HG02973 (cell line): ENCODE measurements around the gene HDAC9.

Source experiments
- ATAC-seq: cut with Tn5 transposase; IDR thresholded peaks from one replicate; pipeline ENCODE4 v1.9.1; 2021; ENCODE audit warnings: moderate library complexity; ENCODE audit not compliant: unreplicated experiment

Gene HDAC9

GRCh38 chr7:18873734-18874336 lies 378.3 kb downstream of the HDAC9 start:
- ATAC-seq, result no peak

GRCh38 chr7:18874880-18875279 lies 379.3 kb downstream of the HDAC9 start:
- ATAC-seq, result no peak

GRCh38 chr7:18877874-18878273 lies 382.3 kb downstream of the HDAC9 start:
- no peak for ATAC-seq

- no peak for ATAC-seq
These were observed 391.3 kb downstream of the HDAC9 start for GRCh38 chr7:18886832-18887231.

GRCh38 chr7:18889436-18889835 lies 393.9 kb downstream of the HDAC9 start:
- ATAC-seq, result no peak

GRCh38 chr7:18890134-18890533 lies 394.6 kb downstream of the HDAC9 start:
- no peak for ATAC-seq

GRCh38 chr7:18890885-18891621 lies 395.5 kb downstream of the HDAC9 start:
- ATAC-seq, result no peak

DNA sequence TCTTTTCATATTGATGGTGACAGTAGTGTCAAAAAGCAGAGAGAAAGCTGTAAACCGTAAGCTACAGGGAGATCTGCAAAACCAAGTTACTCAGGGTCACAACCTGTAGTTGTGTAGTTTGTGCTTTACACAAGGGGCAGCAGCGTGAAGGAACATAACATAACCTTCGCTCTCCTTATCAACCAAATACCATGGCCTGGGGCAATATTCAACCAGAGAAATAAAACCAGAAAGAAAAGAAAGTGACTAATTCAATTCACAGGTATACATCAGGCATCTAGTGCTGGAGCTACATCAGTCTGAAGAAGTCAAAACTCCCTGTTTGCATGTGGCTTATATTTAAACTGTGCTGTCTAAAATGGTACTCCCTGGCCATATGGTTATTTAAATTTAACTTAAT lies 397.6 kb downstream of the HDAC9 start:
- no peak for ATAC-seq

DNA sequence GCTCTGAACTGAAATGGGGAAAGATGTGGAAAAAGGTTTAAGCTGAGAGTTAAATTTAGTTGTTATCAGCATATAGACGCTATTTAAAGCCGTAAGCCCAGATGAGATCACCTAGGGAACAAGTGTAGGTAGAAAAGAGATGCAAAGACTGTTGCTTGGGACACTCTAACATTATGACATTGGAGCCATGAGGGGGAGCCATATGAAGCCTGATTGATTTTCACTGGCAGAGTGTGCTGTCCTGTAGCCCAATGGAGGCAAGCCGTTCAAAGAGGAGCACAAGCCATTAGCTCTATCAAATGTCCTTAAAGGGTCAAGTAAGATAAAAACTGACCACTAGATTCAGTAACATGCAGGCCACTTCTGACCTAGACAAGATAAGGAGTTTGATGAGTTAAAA lies 398.6 kb downstream of the HDAC9 start:
- ATAC-seq, result no peak

DNA sequence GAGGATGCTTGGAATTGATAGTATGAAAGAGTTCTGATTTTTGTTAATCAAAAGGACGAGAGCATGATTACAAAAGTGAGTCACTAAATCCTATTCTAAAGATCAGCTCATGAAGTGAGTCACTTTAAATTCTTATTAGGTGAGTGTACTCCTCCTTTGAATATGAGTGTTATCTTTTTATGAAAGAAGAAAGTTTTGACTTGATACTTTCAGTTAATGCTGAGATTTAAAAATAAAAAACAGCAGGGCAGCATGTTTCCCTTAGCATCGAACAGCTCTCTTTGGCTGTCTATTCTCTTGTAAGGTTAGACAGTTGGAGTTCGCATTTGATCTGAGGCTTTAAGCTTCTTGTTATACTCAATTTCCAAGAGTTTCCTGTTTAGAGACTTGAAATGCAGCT lies 399.9 kb downstream of the HDAC9 start:
- no peak for ATAC-seq

- ATAC-seq, result no peak
These were observed 400.9 kb downstream of the HDAC9 start for GRCh38 chr7:18896343-18896975.

DNA sequence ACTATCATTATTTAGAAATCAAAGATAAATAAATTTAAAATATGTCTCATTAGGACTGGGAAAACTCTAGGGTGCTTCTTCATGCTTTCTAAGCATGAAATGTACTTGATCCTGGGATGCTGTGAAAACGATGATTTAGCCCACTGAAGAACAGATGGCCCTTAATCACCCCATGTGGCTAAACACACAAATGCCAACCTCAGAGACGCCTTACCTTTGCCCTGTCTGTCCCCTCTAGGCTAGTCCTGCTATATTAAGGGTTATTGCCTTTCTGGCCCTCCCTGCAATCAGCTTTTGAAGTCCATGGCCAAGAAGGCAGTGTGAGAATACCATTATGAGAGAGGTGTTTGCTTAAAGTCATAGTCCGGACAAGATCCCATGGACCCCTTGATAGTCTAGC lies 404.7 kb downstream of the HDAC9 start:
- no peak for ATAC-seq

- no peak for ATAC-seq
These were observed 405.3 kb downstream of the HDAC9 start for GRCh38 chr7:18900803-18901202.

GRCh38 chr7:18901351-18901750 lies 405.8 kb downstream of the HDAC9 start:
- ATAC-seq, result no peak

- ATAC-seq, result no peak
These were observed 406.5 kb downstream of the HDAC9 start for GRCh38 chr7:18901982-18902421.

DNA sequence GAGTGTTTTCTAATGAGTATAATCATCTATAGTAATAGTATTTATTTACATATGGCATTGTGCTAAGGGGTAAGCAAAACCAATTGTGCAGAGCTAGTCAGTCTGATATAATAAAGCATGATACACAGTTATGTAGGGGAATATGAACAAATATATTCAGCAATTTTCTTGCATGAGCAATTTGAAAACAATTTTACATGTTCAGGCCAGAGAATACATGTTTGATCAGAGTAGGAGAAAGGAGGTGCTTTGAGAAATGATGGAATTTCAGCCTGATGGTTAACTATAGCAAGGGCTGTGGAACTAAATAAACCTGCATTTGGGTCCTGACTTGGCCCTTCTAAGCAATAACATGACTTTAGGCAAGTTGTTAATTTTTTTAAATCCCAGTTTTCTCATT lies 407.3 kb downstream of the HDAC9 start:
- no peak for ATAC-seq

- no peak for ATAC-seq
These were observed 408.1 kb downstream of the HDAC9 start for GRCh38 chr7:18903695-18904094.

DNA sequence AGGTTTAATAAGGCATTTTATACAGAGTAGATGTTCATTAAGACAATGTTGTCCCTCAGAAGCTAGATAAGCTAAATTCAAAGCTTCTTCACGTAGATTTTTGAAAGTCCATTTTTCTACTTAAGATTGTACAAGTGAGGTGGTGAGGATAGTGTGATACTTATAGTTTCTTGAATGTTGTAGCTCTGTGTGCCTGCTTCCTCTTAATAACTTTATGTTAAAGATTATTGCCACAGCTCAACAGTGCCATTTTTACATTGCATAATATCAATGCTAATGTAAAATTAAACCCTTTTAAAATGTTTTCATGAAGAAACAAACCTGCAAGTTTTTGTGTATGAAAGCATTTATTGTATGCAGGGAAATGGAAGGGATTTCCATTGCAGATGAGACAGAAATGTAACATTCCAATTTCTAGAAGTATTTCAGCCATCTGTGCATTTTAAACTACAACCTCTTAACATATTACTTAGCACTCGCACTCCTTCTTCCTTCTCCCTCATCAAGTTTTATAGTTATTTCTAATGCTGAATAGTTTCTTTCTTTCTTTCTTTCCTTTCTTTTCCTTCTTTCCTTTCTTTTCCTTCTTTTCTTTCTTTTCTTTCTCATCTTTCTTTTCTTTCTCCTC lies 409.9 kb downstream of the HDAC9 start:
- no peak for ATAC-seq

GRCh38 chr7:18906901-18907300 lies 411.4 kb downstream of the HDAC9 start:
- ATAC-seq, result no peak

- no peak for ATAC-seq
These were observed 417.6 kb downstream of the HDAC9 start for GRCh38 chr7:18913106-18913505.

- no peak for ATAC-seq
These were observed 421.3 kb downstream of the HDAC9 start for GRCh38 chr7:18916826-18917225.

DNA sequence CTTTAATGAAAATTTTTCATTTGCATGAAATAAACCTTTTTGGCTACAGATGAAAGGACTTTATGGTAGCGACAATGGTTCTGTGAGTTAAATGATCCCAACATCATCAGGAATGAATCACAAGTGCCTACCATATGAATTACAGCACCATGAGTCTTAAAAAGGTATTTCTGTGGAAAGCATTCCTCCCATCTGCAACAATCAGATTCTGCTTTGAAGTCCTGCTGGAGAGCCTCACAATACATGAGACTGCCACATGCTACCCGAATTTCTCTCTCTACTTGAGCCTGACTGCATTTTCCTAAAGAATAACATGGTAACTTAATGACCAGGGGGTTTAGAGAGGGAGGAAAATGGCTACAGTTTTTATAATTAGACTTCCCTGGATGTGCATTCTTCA lies 431.6 kb downstream of the HDAC9 start:
- ATAC-seq, result no peak
